Cardiac fibroblast (primary cell): ENCODE measurements around the gene SGO2.

Experiments
- DNase-seq, 2 donors: peaks; one replicate each; pipeline versions ENCODE4 v3.0.0 to v3.0.0-alpha.2; 2010; ENCODE audit warnings: low read depth in 2 of 2
- H3K4me3 ChIP-seq, 2 donors: replicated peaks in 1 of 2; 1 replicate in 1 of 2; 2 replicates in 1 of 2; pipeline ENCODE4 v1.5.1; 2011; ENCODE audit warnings: low read depth in 2 of 2, low read length in 2 of 2, mild to moderate bottlenecking in 2 of 2, moderate library complexity in 1 of 2
- TF ChIP-seq, protein P1 (sequence below): IDR thresholded peaks from one replicate; pipeline ENCODE4 v1.5.1; 2011; ENCODE audit warnings: low read depth, mild to moderate bottlenecking, low read length, inconsistent platforms

The SGO2 gene

DNA sequence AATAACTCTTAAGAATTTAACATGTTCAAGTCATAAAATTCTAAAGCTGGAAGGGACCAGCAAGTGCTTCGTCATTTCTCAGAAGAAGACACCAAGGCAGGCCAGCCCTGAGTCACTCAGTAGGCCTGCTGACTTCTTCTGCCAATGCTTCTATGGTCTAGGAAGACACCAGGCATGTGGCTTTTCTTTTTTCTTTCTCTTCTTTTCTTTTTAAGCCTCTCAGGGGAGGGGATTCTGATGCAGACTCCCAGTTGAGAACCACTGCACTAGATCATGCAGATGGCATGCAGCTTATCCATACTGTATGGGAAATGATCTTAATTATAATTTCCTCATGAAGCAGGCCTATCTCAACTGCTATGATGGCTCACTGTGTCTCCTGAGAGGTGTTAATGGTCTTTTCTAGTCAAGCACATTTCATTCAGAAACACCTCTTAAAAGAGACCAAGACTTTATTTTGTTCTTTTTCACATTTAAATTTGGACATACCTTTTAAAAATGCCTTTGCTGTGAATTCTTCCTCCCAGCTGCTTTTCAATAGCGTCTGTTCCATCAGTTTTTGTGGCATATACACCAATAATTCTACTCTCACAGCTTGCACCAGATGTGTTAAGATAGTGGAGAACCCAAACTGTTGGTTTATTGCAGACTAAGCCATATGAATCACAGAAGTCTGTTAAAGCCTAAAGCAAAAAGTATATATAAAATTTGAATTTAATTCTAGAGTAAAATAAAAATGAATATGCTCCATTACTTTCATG, 27.4 kb upstream of the SGO2 start:
- no peak overlapping the region for H3K4me3 ChIP-seq
- DNase-seq = no peak
- TF ChIP-seq, protein P1, sequence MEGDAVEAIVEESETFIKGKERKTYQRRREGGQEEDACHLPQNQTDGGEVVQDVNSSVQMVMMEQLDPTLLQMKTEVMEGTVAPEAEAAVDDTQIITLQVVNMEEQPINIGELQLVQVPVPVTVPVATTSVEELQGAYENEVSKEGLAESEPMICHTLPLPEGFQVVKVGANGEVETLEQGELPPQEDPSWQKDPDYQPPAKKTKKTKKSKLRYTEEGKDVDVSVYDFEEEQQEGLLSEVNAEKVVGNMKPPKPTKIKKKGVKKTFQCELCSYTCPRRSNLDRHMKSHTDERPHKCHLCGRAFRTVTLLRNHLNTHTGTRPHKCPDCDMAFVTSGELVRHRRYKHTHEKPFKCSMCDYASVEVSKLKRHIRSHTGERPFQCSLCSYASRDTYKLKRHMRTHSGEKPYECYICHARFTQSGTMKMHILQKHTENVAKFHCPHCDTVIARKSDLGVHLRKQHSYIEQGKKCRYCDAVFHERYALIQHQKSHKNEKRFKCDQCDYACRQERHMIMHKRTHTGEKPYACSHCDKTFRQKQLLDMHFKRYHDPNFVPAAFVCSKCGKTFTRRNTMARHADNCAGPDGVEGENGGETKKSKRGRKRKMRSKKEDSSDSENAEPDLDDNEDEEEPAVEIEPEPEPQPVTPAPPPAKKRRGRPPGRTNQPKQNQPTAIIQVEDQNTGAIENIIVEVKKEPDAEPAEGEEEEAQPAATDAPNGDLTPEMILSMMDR = no peak

DNA sequence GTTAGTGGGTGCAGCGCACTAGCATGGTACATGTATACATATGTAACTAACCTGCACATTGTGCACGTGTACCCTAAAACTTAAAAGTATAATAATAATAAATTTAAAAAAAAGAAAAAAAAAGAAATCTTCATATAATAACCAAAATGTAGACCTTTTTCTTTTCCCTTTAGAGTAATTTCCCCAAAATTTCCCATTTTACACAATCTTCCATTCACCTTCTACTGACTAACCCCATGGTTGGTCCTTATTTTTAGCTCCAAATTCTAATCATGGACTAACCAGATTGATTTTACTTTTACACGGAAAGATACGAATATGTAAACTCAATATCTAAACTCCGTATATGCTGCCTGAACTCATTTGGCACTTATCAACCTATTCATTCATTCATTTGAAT, 23.8 kb upstream of the SGO2 start:
- TF ChIP-seq, protein P1 = no peak
- no peak overlapping the region for H3K4me3 ChIP-seq
- no peak for DNase-seq

DNA sequence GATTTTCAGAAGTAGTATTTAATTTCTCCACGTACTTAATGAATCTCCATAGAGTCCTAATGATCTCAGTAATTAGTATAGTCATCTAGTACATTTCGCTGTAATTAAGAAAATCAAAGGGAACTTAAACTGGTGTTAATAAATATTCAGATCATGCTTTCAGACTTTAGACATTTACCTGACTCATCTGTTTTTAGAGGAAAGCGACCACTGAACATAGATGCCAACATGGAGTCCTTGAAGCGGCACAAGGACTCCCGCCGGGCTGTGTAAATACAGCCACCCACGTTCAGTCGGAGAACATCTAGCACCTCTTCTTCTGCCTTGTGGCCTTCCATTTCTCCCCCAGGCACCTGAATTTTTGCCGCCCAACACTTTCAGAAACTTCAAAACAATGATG, 19.3 kb upstream of the SGO2 start:
- H3K4me3 ChIP-seq = no peak overlapping the region
- TF ChIP-seq, protein P1 = no peak
- no peak for DNase-seq

DNA sequence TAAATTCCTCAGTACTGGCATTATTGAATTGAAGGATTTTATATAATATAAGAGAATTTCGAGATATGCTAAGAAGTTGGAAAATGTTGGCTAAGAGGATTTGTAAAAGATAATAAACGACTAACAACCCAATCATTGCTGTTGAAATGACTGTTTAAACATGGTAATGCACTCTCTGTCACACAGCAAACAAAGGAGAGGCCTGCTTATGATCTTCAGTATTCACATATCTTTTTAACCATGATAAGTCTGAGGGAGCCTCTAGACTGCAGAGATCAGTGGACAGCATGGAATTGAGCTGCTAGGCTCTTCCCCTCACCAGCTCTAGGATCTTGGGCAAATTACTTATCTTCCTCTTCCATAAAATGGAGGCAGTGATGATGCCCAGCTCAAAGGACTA, 18.8 kb upstream of the SGO2 start:
- TF ChIP-seq, protein P1 = no peak
- H3K4me3 ChIP-seq = no peak overlapping the region
- DNase-seq = no peak

DNA sequence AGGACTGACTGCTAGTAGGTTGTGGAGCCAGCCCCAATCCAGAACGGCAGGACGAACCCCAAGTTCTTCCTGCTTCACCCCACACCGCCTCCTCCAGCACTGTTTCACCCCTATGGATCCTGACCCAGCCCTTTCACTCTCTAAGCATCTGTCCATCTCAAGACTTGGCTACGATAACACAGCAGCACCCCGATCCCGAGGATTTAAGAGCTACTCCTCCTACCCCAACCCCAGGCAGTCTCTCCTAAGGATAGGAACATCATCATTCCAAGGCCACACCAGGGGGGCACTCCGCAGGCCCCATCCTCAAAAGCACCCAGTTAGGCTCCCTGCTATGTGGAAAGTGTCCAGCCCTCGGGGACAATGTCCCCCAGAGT, 16.8 kb upstream of the SGO2 start:
- peak; percentile 17 to 19 for DNase-seq
- peak overlapping the region; percentile 59 to 75 for H3K4me3 ChIP-seq
- TF ChIP-seq, protein P1 = no peak

DNA sequence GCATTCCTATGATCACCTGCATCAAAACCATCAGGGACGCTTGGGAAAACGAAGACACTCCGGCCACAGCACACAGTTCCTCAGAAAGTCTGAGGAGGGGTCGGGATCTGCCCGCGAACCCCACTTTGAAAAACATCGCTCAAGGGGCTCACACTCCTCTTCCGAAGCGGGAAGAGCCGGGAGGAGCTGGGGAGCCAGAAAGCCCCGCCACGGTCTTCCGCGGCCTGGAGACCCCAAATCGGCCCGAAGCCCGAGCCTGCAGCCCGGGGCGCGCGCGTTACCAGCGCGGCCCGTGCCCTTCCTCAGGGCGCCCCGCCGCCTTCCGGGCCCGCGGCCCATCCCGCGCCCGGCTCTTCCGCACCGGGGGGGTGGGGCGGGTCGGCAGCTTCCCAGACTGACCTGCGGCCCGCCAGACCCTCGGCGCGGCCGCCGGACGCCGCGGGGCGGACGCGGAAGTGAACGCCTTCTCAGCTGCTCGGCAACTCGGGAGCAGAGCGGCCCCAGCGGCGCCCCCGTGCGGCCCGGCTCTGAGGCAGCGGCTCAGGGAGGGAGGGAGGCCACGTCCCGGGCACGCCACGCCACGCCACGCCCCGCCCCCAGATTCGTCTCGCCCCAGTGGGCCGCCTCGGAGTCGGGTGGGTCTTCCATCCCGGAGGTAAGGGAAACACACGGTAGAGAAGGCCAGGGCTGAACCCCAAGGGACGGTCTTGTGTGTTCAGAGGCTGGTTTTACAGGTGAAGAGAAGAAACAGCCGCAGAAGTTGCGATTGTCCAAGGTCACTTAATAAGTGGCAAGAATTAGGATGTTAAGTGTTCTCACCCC, 16.2 kb upstream of the SGO2 start, which contains the start of gene KCTD18:
KCTD18 (minus strand) TSS at position 457 of the 822 bp plus-strand sequence. CDS start 3,052 bp downstream, outside the sequence.
- TF ChIP-seq, protein P1 = peak; percentile 52
- DNase-seq = peak; percentile 81 to 91
- H3K4me3 ChIP-seq = peak within 1 kb of the TSS; percentile 59 to 75
